Hematopoietic multipotent progenitor cell treated with erythropoietin and hydrocortisone succinate and interleukin-3 and kit ligand, for 8 days (in vitro differentiated cells): Measurements from ENCODE around the gene POMC.
"Not testable (repeated sequence)": the region's sequence is repeated elsewhere in the genome, so short reads cannot be mapped to it uniquely, and the experiment has no call there.

Source experiments
- DNase-seq: peaks from one replicate; pipeline ENCODE4 v3.0.0-alpha.2; 2015

The POMC gene

DNA sequence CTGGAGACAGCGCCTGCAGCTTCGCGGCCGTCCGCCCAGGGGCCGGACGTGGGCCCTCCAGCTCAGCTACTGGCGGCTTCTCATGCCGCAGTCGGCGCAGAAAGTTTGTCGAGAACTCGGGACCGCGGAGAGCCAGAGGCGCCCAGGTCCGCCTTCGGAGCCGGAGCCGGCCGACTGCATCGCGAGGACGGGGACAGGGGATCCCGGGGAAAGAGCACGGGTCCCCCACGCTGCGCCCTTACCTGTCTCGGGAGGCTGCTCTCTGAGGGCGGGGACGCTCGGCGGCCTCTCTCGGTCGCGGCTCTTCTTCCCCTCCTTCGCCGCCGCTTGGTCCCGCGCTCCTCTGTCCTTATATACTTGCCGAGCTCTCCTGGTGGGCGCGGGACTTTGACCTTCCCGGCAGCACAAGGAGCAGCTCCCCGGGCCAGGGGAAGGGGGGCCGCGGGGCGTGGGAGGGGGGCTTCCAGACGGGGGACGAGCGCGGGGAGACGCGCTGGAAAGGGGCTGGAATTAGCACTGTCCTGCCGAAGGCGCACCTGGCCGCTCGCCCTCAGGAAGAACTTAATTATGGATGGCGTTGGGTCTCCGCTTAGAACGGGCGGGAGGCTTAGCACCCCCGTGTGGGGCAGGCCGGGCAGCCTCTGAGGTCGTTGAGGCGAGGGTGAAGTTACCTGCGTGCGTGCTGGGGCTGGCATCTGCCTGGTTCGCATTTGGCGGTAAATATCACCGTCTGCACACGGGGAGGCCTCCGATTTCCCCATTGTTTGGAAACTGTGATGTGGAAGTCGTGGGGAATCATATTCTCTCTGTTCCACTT, at the start of gene POMC:
Gene POMC, minus strand, starts transcription at position 325 of the 817 bp plus-strand sequence. CDS start 3,808 bp downstream, outside the sequence.
- DNase-seq = peak; percentile 11

DNA sequence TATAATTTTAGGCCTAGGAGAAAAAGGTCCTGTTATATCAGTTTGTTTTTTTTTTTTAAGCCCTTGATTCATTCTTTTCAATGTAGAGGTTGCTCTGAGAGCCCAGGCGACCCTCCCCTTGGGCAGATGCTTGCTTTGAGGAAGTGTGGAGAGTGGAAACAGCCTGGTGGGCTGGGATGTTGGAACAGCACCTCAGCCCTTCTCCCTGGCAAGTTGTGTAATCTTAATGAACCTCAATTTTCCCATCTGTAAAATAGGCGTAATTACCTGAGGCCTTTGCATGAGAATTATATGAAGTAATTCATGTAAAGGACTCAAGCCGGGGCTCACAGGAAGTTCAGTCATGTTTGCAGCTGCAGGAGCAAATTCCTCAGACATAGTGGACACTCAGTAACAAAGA, 49.7 kb upstream of the POMC start:
- DNase-seq = no peak

DNA sequence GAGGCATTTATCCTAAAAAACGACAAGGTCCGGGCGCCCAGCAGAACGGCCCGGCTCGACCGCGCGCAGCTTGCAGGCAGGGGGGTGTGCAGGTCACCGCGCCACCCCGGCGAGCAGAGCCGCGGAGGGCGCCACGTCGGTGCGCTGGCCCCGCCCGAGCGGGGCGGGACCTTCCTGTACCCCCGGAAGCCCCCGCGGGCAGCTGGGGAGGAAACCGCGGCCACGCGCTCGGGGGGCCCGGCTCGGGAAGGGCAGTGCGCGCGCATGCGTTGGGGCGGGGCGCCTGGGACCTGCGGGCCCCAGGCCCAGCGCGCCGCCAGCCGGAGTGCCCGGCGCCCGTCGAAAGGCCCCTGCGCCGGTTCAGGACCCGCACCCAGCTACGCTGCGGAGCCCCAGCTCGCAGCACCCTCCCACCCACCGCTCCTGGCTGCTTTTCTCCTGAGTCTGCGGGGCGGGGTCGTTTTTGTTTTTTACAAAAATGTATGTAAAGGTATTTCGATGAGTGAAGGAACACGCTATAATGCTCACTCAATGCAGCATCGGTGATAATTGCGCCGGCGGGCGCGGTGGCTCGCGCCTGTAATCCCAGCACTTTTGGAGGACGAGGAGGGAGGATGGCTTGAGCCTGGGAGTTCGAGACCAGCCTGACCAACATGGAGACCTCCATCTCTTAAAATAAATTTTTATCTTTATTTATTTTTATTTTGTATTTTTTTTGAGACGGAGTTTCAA, 47.7 kb upstream of the POMC start:
- peak; percentile 88 for DNase-seq

DNA sequence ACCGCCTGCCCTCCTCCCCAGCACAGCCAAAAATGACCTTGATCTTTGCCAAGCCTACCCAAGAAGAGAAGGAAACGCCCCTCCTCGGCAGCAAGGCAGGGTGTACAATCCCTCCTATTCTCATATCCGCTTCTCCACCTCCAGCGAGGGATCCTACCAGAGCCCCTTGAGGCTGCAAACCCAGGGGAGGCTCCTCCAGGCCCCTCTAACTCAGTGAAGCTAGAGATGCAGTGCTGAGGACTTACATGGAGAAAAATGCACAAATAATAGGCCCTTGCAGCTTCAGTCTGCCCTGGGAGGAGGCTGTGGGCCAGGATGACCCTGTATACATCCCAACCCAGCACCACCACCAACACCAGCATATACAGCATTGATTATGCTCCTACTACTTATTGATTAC, 46.9 kb upstream of the POMC start:
- no peak for DNase-seq

DNA sequence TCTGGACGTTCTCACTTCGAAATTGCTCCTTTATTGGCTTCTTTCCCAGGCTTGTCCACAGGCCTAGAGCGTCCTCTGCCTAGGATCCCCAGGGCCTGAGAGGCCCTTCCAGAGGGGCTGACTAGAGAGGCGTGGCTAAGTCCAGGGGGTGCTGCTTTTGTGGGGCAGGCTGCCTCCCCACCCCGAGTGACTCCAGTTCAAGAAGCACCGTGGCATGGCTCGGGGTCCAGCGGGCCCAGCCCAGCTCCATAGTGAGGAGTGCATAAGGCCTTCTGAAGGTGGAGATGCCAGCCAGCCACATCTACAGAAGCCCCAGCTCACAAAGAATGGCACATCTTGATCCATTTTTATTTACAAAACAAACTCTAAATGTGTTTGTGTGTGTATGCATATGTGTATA, 44.8 kb upstream of the POMC start:
- DNase-seq = no peak

DNA sequence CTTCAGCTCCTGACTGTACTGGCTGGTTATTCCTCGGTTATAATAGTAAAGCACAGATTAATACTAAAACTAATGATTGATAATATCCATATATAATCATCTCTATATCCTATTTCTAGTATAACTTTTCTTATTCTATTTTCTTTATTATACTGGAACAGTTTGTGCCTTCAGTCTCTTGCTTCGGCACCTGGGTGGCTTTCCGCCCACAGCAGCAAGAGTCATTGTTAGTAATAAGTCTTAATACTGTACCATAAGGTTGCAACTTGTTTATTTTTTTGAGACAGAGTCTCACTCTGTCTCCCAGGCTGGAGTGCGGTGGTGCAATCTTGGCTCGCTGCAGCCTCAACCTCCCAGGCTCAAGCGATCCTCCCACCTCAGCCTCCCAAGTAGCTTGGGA, 42.5 kb upstream of the POMC start:
- DNase-seq = not testable (repeated sequence)

DNA sequence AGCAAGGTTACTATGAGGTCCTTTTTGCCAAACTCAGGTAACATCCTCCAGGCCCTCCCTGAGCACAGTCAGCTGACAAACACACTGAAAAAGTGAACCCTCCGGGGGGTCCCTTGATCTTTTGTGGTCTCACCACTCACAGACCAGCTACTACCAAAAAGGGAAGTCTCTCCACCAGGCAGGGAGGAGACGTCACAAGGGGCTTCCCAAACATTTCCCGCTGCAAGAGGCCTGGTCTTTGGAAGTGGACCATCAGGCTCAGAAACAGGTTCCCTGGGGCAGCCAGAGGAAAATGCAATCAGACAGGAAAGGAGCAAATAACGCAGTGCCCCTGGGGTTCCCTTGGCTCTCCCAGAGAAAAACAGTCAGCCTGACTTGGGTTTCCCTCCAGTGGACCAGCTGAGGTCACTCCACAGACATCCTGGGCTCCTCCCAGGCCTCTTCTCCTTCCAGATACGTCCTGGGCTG, 38.7 kb upstream of the POMC start:
- DNase-seq = no peak

DNA sequence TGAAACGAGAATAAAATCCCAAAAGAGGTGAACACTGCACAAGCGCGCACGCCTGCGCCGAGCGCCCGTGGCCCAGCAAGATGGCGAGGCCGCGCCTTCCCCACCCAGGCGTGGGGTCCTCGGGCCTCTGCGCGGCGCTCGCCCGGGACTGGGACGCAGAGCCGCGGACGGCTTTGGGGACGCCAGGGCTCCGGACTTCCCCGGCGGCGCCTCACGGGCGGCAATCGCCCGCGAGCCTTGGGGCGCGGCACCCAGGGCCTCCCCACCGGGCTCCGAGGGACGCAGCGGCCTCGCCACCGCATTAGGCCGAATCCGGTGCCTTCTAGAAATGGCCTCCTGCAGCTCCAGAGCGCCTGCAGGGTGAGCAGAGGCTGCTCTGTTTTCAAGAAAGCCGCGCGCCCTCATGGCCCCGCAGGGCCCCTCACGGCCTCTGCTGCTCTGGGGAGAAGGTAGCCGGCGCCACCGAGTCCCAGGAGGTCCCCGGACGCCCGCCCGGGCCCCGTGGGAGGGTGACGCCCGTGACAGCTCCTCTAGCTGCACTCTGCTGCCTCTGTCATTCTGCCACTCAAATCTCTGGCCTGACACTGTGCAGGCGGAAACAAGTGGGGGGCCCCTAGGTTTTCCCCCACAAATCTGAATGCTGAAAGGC, 35.9 kb upstream of the POMC start:
- DNase-seq = no peak

DNA sequence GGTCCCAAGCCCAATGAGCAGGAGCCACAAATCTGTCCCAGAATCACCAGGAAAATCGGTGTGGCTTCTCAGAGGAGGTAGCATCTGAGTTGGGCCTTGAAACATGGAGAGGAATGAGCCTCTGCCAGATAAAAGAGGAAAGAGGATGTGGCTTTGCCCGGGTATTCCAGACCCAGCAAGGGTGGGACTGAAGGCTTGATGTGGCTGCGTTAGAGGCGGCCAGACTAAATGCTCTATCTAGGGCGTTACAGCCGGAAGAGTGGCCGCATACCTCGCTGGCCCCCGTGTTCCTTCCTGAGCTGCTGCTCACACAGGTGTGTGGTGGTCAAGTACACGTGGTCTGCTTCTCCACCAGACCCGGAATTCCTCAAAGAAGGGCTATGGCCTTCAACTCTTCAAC, 33.9 kb upstream of the POMC start:
- no peak for DNase-seq

DNA sequence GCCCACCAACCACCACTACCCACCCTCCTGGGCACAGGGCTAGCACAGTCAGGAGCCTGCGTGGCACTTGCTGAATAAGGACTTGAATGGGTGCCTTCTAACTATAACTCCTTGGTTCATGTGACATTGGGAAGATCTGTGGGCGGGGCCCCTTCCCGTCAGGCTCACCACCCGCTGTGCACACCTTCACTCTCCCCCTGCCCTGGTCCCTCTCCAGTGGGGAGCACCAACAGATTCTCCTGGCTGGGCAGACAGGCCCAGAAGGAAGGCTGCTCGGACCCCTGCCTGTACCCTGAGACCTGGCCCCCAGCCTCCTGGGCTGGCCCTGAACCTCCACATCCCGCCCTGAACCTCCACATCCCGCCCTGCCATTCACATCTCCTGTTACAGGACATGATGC, 33.4 kb upstream of the POMC start:
- DNase-seq = no peak

DNA sequence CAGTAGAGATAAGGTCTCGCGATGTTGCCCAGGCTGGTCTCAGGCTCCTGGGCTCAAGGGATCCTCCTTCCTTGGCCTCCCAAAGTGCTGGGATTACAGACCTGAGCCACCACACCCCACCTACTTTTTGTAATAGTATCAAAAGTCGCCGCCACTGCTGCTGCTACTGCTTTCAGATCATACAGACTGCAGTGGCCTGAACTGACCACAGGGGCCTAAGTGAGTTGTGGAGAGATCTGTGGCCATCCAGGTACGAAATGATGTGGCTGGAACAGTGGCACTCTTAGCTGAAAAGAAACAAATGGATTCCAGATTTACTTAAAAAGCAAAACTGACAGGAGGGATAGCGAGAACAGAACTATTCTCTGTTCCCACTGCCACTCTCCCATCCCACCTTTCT, 32.9 kb upstream of the POMC start:
- no peak for DNase-seq

DNA sequence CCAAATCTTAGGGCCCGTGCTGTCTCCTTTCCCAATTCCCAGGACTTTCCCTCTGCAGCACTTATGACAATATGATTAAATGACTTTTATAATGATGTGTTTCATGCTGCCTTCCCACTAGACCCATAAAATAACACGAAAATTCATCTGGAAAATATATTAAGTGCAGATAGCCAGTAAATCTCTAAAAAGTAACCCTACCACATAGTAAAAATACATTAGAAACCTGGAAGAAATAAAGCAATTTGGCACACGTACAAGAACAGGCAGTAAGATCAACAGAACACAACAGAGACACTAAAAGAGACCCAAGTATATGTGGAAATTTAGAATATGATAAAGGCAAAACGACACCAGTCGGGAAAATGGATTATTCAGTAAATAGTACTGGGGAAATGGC, 30.2 kb upstream of the POMC start:
- DNase-seq = no peak

DNA sequence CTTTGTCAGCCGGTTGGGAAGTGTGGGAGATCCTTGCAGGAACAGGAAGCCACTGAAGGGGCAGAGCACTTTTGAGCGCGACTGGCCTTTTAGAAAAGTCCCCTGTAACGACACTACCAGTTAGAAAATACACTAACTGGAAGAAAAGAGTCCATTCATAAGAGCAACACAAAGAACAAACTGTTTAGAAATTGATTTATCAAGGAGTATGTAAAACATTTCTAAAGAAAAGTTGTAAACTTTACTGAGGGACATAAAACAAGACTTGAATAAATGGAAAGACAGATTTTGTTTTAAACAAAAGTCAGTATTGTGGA, 29.8 kb upstream of the POMC start:
- no peak for DNase-seq

DNA sequence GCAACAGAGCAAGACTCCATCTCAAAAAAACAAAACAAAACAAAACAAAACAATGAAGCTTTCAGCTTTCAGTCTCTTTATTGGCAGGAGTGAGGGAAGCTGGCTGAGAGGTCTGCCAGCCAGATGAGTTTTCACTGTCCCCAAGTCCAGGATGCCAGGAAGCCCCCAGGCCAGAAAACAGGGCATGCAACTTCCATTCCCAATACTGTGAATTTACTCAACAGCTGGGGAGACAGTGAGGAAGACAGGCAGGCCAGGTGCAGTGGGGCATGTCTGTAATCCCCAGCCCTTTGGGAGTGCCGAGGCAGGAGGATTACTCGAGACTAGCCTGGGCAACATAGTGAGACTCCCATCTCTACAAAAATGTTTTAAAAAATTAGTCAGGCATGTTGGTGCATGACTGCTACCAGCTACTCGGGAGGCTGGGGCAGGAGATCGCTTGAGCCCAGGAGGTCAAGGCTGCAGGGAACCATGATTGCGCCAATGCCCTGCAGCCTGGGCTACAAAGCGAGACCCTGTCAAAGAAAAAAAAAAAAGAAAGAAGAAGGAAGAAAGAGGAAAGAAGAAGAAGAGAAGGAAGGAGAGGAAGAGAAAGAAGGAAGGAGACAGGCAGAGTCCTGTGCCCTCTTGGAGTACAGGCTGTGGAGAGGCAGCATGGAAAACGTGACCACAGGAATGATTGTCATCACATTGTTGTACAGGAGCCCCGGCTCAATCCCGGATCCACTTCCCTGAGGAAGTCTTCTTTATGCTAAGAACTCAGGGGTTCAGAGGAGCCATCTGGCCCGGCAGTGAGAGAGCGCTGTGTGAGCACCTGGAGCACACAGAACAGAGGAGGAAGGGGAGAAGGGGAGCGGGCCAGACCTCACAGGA, 29.2 kb upstream of the POMC start:
- no peak for DNase-seq

DNA sequence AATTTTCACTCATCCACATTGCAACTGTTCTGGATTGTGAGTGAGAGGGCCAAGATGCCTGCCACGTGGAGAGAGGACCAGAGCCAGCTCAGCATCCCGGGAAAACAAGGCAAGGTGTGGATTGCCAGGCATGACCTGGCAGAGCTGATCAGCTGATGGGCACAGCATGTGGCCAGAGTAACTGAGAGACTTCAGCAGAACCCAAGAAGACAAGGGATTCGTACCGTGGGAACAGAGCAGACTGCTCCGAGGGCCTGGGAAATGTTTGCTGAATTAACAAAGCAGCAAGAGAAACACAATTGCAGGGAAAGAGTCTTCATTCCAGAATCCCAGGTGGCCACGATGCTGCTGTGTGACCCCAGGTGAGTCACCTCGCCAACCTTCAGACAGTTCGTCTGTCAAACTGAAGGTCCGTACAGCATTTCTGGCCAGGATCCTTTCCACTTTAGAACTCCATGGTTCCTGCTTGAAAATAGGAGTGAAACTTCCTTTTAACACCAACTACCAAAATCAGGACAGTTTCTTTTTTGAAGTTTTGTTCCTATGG, 26.3 kb upstream of the POMC start:
- no peak for DNase-seq

DNA sequence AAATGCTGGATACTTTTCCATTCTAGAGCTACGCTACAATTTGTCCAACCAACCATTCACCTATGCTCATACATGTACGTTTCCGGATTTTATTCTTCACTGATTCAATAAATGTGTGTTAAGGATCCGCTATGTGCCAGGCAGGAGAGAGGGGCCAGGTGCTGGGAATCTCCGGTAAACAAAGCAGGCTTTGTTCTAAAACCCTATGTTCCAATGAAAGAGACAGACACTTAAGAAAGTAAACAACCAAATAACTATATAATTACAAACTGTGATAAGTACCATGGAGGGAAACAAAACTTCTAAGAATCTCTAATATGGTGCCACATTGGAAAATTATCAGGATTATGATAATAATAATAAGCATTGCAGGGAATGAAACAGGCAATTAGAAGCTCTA, 22.2 kb upstream of the POMC start:
- no peak for DNase-seq

DNA sequence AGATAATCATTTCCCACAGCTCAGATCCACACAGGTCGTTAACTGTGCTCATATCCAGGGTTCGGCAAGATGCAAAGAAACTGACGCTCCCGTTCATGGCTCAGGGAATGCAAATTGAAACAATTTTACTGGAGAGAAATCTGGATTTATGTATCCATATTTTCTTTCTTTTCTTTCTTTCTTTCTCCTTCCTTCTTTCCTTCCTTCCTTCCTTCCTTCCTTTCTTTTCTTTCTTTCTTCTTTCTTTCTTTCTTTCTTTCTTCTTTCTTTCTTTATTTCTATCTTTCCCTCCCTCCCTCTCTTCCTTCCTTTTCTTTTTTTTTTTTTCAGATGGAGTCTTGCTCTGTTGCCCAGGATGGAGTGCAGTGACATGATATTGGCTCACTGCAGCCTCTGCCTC, 20.0 kb upstream of the POMC start:
- DNase-seq = no peak

DNA sequence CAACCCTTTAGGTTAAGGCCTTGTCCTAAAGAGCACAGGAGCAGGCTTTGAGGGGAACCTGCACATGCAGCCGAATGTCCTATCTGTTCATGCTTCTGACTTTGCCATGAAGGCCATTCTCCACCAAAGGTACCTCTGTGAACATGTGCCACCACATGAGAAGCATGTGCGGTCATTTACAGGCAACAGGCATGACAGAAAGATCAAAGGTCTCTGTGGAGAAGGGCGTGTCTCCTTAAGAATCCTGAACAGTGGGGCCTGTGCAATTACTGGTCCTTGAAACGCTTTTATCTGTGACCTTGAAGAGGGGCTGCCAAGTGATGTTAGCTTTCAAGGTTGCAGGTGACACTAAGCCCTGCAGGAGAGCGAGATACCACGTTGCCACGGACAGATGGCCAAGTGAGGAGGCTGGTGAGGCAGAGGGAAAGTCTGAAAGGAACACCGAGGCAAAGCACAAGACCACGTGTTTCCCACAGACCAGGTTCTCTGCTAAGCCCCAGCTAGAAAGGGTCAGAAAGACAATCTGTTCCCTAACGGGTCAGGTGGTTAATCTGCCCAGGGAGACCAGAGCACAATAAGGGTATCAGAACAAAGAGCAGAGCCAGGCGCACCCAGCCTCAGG, 19.5 kb upstream of the POMC start:
- DNase-seq = no peak

DNA sequence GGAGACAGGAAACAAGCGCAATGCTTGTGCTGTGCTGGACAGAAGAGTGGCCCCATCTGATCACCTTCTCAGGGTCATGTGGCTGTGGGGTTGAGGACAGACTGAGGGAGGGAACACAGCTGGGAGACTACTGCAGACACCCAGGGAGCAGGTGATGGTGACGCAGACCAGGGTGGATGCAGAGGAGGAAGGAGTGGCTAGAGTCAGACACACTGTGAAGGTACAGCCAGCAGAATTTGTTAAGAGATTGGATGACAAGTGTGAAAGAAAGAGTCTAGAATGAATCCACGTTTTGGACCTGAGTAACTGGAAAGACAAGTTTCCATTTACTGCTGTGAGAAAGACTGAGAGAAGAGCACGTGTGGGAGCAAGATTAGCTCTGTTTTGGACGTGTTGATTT, 15.9 kb upstream of the POMC start:
- no peak for DNase-seq

DNA sequence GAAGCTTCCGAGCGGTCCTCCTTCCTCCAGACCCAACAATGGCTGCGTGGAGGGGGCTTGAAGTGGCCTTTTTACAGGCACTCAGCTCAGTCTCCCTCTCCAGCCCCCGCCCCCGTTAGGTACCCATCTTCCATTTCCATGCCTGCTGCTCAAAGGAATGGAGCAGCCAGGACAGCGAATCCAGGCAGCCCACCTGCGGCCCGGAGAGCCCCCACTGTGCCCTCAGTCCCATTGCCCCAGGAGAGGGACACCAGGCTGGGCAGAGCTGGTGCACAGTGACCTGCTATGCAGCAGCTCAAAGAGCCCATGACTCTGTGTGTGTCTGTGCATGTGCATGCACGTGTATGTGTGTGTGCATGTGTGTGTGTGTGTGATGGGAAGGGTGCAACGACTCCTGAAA, 10.6 kb upstream of the POMC start:
- DNase-seq = no peak

DNA sequence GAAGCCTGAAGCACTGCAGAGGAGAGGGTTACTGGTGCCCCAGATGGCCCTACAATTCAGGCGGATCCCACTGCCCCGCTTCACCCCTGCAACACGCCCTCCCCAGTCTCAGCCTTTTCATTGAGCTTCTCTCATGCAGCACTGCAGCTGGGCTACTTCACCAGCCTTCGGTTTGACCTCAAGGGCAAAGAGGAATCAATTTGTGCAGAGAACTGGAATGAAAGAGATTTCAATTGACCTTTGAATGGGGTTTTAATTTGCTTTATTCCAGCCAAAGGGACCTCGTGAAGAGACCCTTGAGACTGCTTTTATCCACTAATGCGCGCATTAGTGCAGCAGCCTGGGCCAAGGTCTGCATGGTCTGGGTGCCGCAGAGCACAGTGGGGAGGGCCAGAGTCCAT, 8.8 kb upstream of the POMC start:
- DNase-seq = no peak

DNA sequence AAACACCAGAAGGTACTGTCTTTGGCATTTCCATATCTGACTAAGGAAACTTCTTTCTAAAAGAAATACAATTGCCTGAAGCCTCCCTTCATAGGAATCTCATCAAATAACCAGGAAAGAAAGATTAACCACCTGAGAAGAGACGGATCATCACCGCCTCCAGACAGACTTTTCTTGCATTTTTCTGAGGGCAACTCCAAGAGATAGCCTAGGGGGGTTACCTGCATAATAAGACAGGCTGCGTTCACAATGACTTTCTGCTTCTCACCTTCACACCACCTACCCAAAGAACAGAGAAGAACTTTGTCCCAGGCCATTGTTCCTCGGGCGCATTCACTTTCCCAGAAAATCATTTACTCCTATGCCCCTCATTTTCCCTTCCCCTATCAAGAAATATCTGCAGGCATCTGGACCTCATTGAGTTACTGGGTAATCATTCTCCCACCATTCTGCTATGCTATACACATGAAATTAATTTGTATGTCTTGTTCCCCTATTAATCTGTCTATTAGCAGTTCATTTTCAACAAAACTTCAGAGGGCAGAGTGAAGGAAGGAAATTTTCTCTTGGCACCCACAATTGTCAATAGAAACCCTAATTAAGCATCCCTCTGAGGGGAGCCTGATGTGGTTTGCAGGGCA, 8.3 kb upstream of the POMC start:
- DNase-seq = no peak
